GM23338 (cell line): ENCODE data around the gene FICD. TPM values are rescaled to one million over a fixed set of nuclear protein-coding genes. Genes with fewer than 3 reads are reported as not detected.

ENCODE experiments used
- ATAC-seq: fragments of 200-7000 bp; cut with Tn5 transposase; 3 replicates; pipeline ENCODE4 v1.9.1; 2020
- DNase-seq: peaks from one replicate; pipeline ENCODE4 v3.0.0-alpha.2; 2015; ENCODE audit warnings: low spot score
- H2AFZ ChIP-seq: fragments of 200-600 bp; sonication (generic); 2 replicates; pipeline ENCODE4 v1.8.0; 2016; ENCODE audit warnings: antibody characterized with exemption, mild to moderate bottlenecking, moderate library complexity
- H3F3A ChIP-seq: fragments of 200-600 bp; sonication (generic); replicated peaks from 2 replicates; pipeline ENCODE4 v1.8.0; 2017; ENCODE audit warnings: antibody characterized with exemption, mixed run types, low read depth
- H3K27ac ChIP-seq: fragments of 200-600 bp; sonication (generic); 2 replicates; pipeline ENCODE4 v1.6.1; 2016; ENCODE audit warnings: low read depth
- H3K27me3 ChIP-seq: fragments of 200-600 bp; sonication (generic); 2 replicates; pipeline ENCODE4 v1.8.0; 2016; ENCODE audit warnings: mild to moderate bottlenecking, mixed run types, moderate library complexity; ENCODE audit not compliant: insufficient read depth
- H3K36me3 ChIP-seq: fragments of 200-600 bp; sonication (generic); 2 replicates; pipeline ENCODE4 v1.8.0; 2016; ENCODE audit warnings: mild to moderate bottlenecking; ENCODE audit not compliant: insufficient read depth
- H3K4me1 ChIP-seq: fragments of 200-600 bp; sonication (generic); 2 replicates; pipeline ENCODE4 v1.8.0; 2016; ENCODE audit warnings: mild to moderate bottlenecking, moderate library complexity; ENCODE audit not compliant: insufficient read depth
- H3K4me2 ChIP-seq: fragments of 200-600 bp; sonication (generic); 2 replicates; pipeline ENCODE4 v1.7.1; 2017; ENCODE audit warnings: mixed run types
- H3K4me3 ChIP-seq: fragments of 200-600 bp; sonication (generic); 2 replicates; pipeline ENCODE4 v1.6.1; 2016; ENCODE audit warnings: mixed run types
- H3K79me2 ChIP-seq: fragments of 200-600 bp; sonication (generic); replicated peaks from 2 replicates; pipeline ENCODE4 v1.8.0; 2017; ENCODE audit warnings: mild to moderate bottlenecking; ENCODE audit not compliant: insufficient read depth
- H3K9me2 ChIP-seq: fragments of 200-600 bp; sonication (generic); 2 replicates; pipeline ENCODE4 v1.8.0; 2017; ENCODE audit not compliant: insufficient read depth
- H4K20me1 ChIP-seq: fragments of 200-600 bp; sonication (generic); replicated peaks from 2 replicates; pipeline ENCODE4 v1.8.0; 2017; ENCODE audit warnings: mild to moderate bottlenecking; ENCODE audit not compliant: insufficient read depth
- H3K27ac Mint-ChIP-seq: 2 replicates; pipeline ENCODE4 v1.8.0; 2020; ENCODE audit warnings: inconsistent platforms, mild to moderate bottlenecking, moderate library complexity, mixed read lengths
- H3K27me3 Mint-ChIP-seq: 3 replicates; pipeline ENCODE4 v1.8.0; 2022; ENCODE audit warnings: low read depth, mild to moderate bottlenecking, moderate library complexity, mixed read lengths, inconsistent platforms; ENCODE audit not compliant: insufficient read depth, poor library complexity
- H3K36me3 Mint-ChIP-seq: 3 replicates; pipeline ENCODE4 v1.8.0; 2021; ENCODE audit warnings: low read depth, mild to moderate bottlenecking, inconsistent platforms, moderate library complexity, mixed read lengths
- H3K4me1 Mint-ChIP-seq: 3 replicates; pipeline ENCODE4 v1.8.0; 2020; ENCODE audit warnings: mild to moderate bottlenecking, inconsistent platforms, mixed read lengths
- H3K4me3 Mint-ChIP-seq: 3 replicates; pipeline ENCODE4 v1.8.0; 2021; ENCODE audit warnings: moderate library complexity, mild to moderate bottlenecking, inconsistent platforms, mixed read lengths
- H3K9me3 Mint-ChIP-seq: 3 replicates; pipeline ENCODE4 v1.8.0; 2020; ENCODE audit warnings: moderate library complexity, mild to moderate bottlenecking, inconsistent platforms, mixed read lengths
- CREB1 ChIP-seq: fragments of 250-450 bp; sonication (Bioruptor Pico); IDR thresholded peaks from 2 replicates; pipeline ENCODE4 v1.5.0; 2020; ENCODE audit warnings: low read depth, mild to moderate bottlenecking, moderate library complexity
- ETS1 ChIP-seq: IDR thresholded peaks from 2 replicates; pipeline ENCODE4 v1.6.1; 2016; ENCODE audit warnings: antibody characterized with exemption
- EZH2 ChIP-seq: fragments of 200-600 bp; sonication (generic); IDR thresholded peaks from one replicate; pipeline ENCODE4 v1.8.0; 2017; ENCODE audit warnings: antibody characterized with exemption, mild to moderate bottlenecking, low read depth; ENCODE audit not compliant: unreplicated experiment
- EZH2phosphoT487 ChIP-seq: fragments of 200-600 bp; sonication (generic); IDR thresholded peaks from one replicate; pipeline ENCODE4 v1.8.1; 2018; ENCODE audit warnings: antibody characterized with exemption; ENCODE audit not compliant: unreplicated experiment
- JUNB ChIP-seq: IDR thresholded peaks from one replicate; pipeline ENCODE4 v1.6.1; 2016; ENCODE audit warnings: antibody characterized with exemption; ENCODE audit not compliant: unreplicated experiment
- NANOG ChIP-seq: IDR thresholded peaks from 2 replicates; pipeline ENCODE4 v1.6.1; 2016; ENCODE audit warnings: antibody characterized with exemption, borderline replicate concordance
- POLR2AphosphoS5 ChIP-seq: IDR thresholded peaks from 2 replicates; pipeline ENCODE4 v1.6.1; 2016; ENCODE audit warnings: antibody characterized with exemption, low read depth
- ZNF114 ChIP-seq: fragments of 250-450 bp; sonication (Bioruptor Pico); IDR thresholded peaks from 2 replicates; pipeline ENCODE4 v1.5.0; 2020; ENCODE audit warnings: mild to moderate bottlenecking, moderate library complexity
- ZNF331 ChIP-seq: fragments of 250-450 bp; sonication (Bioruptor Pico); IDR thresholded peaks from 2 replicates; pipeline ENCODE4 v1.5.0; 2020; ENCODE audit warnings: low read depth, mild to moderate bottlenecking, moderate library complexity
- polyA plus RNA-seq: library from polyadenylated mRNA; unstranded; fragments of >200 nt; fragmentation: Nextera tagmentation; extraction: Ambion mirVana; gene quantifications from 2 replicates; pipeline ENCODE4 v1.2.1, GENCODE V29; 2016
- total RNA-seq: library from RNA; depleted of rRNA; stranded (reverse); fragments of >200 nt; shearing (Covaris generic); gene quantifications from 2 replicates; pipeline ENCODE4 v1.2.3, GENCODE V29; 2014
- TF ChIP-seq, protein P1 (sequence below): IDR thresholded peaks from one replicate; pipeline ENCODE4 v1.6.1; 2018; ENCODE audit warnings: antibody characterized with exemption; ENCODE audit not compliant: unreplicated experiment
- TF ChIP-seq, protein P2 (sequence below), 2 experiments: fragments of 200-600 bp in 1 of 2; sonication (generic) in 1 of 2; conservative IDR thresholded peaks; 2 replicates each; pipeline versions ENCODE4 v1.5.1 to v1.6.1; 2016 to 2017; ENCODE audit warnings: antibody characterized with exemption in 2 of 2, low read depth in 2 of 2, mild to moderate bottlenecking in 2 of 2, moderate library complexity in 1 of 2
- TF ChIP-seq, protein P3 (sequence below): fragments of 250-450 bp; sonication (Bioruptor Pico); IDR thresholded peaks from 2 replicates; pipeline ENCODE4 v1.5.0; 2020; ENCODE audit warnings: mild to moderate bottlenecking, moderate library complexity

FICD gene
- total and polyA plus RNA-seq, 2 experiments from 2014 or later: 4.9 to 5.3 TPM

GRCh38 chr12:108561852-108562347 lies 46.8 kb downstream of the FICD start:
- TF ChIP-seq EZH2 (no peak), NANOG (no peak), POLR2AphosphoS5 (no peak), ZNF114 (CRISPR knock-in tag) (no peak), JUNB (no peak), EZH2phosphoT487 (no peak), ZNF331 (CRISPR knock-in tag) (no peak), CREB1 (CRISPR knock-in tag) (no peak), ETS1 (no peak)
- TF ChIP-seq, protein P1, sequence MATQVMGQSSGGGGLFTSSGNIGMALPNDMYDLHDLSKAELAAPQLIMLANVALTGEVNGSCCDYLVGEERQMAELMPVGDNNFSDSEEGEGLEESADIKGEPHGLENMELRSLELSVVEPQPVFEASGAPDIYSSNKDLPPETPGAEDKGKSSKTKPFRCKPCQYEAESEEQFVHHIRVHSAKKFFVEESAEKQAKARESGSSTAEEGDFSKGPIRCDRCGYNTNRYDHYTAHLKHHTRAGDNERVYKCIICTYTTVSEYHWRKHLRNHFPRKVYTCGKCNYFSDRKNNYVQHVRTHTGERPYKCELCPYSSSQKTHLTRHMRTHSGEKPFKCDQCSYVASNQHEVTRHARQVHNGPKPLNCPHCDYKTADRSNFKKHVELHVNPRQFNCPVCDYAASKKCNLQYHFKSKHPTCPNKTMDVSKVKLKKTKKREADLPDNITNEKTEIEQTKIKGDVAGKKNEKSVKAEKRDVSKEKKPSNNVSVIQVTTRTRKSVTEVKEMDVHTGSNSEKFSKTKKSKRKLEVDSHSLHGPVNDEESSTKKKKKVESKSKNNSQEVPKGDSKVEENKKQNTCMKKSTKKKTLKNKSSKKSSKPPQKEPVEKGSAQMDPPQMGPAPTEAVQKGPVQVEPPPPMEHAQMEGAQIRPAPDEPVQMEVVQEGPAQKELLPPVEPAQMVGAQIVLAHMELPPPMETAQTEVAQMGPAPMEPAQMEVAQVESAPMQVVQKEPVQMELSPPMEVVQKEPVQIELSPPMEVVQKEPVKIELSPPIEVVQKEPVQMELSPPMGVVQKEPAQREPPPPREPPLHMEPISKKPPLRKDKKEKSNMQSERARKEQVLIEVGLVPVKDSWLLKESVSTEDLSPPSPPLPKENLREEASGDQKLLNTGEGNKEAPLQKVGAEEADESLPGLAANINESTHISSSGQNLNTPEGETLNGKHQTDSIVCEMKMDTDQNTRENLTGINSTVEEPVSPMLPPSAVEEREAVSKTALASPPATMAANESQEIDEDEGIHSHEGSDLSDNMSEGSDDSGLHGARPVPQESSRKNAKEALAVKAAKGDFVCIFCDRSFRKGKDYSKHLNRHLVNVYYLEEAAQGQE: no peak
- TF ChIP-seq, protein P2, sequence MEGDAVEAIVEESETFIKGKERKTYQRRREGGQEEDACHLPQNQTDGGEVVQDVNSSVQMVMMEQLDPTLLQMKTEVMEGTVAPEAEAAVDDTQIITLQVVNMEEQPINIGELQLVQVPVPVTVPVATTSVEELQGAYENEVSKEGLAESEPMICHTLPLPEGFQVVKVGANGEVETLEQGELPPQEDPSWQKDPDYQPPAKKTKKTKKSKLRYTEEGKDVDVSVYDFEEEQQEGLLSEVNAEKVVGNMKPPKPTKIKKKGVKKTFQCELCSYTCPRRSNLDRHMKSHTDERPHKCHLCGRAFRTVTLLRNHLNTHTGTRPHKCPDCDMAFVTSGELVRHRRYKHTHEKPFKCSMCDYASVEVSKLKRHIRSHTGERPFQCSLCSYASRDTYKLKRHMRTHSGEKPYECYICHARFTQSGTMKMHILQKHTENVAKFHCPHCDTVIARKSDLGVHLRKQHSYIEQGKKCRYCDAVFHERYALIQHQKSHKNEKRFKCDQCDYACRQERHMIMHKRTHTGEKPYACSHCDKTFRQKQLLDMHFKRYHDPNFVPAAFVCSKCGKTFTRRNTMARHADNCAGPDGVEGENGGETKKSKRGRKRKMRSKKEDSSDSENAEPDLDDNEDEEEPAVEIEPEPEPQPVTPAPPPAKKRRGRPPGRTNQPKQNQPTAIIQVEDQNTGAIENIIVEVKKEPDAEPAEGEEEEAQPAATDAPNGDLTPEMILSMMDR (conservative IDR thresholded peaks at IDR 0.05; ENCODE audit: low read depth in 2 of 2): no peak
- TF ChIP-seq, protein P3, sequence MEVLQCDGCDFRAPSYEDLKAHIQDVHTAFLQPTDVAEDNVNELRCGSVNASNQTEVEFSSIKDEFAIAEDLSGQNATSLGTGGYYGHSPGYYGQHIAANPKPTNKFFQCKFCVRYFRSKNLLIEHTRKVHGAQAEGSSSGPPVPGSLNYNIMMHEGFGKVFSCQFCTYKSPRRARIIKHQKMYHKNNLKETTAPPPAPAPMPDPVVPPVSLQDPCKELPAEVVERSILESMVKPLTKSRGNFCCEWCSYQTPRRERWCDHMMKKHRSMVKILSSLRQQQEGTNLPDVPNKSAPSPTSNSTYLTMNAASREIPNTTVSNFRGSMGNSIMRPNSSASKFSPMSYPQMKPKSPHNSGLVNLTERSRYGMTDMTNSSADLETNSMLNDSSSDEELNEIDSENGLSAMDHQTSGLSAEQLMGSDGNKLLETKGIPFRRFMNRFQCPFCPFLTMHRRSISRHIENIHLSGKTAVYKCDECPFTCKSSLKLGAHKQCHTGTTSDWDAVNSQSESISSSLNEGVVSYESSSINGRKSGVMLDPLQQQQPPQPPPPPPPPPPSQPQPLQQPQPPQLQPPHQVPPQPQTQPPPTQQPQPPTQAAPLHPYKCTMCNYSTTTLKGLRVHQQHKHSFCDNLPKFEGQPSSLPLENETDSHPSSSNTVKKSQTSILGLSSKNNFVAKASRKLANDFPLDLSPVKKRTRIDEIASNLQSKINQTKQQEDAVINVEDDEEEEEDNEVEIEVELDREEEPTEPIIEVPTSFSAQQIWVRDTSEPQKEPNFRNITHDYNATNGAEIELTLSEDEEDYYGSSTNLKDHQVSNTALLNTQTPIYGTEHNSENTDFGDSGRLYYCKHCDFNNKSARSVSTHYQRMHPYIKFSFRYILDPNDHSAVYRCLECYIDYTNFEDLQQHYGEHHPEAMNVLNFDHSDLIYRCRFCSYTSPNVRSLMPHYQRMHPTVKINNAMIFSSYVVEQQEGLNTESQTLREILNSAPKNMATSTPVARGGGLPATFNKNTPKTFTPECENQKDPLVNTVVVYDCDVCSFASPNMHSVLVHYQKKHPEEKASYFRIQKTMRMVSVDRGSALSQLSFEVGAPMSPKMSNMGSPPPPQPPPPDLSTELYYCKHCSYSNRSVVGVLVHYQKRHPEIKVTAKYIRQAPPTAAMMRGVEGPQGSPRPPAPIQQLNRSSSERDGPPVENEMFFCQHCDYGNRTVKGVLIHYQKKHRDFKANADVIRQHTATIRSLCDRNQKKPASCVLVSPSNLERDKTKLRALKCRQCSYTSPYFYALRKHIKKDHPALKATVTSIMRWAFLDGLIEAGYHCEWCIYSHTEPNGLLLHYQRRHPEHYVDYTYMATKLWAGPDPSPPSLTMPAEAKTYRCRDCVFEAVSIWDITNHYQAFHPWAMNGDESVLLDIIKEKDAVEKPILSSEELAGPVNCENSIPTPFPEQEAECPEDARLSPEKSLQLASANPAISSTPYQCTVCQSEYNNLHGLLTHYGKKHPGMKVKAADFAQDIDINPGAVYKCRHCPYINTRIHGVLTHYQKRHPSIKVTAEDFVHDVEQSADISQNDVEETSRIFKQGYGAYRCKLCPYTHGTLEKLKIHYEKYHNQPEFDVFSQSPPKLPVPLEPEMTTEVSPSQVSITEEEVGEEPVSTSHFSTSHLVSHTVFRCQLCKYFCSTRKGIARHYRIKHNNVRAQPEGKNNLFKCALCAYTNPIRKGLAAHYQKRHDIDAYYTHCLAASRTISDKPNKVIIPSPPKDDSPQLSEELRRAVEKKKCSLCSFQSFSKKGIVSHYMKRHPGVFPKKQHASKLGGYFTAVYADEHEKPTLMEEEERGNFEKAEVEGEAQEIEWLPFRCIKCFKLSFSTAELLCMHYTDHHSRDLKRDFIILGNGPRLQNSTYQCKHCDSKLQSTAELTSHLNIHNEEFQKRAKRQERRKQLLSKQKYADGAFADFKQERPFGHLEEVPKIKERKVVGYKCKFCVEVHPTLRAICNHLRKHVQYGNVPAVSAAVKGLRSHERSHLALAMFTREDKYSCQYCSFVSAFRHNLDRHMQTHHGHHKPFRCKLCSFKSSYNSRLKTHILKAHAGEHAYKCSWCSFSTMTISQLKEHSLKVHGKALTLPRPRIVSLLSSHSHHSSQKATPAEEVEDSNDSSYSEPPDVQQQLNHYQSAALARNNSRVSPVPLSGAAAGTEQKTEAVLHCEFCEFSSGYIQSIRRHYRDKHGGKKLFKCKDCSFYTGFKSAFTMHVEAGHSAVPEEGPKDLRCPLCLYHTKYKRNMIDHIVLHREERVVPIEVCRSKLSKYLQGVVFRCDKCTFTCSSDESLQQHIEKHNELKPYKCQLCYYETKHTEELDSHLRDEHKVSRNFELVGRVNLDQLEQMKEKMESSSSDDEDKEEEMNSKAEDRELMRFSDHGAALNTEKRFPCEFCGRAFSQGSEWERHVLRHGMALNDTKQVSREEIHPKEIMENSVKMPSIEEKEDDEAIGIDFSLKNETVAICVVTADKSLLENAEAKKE (CRISPR knock-in tag): no peak
- Histone ChIP-seq H3K27ac (peak overlapping the region; percentile 87), H3K36me3 (peaks cover 27% of the 10 kb centered on the region), H3K27me3 (no peaks in the 10 kb centered on the region), H3K4me2 (peak overlapping the region; percentile 76), H4K20me1 (peaks cover 28% of the 10 kb centered on the region), H3K79me2 (peaks cover 60% of the 10 kb centered on the region), H3K4me1 (no peaks in the 10 kb centered on the region; the same call in 1 of the 2 replicates), H3F3A (peaks cover 5% of the 10 kb centered on the region; the same call in 1 of the 2 replicates), H3K9me2 (no peaks in the 10 kb centered on the region), H3K4me3 (peak overlapping the region; percentile 95), H2AFZ (no peak overlapping the region)
- Mint-ChIP-seq H3K27me3 (no peaks in the 10 kb centered on the region), H3K27ac (peak overlapping the region; percentile 100), H3K4me1 (peaks cover 20% of the 10 kb centered on the region), H3K4me3 (peak overlapping the region; percentile 100), H3K9me3 (no peaks in the 10 kb centered on the region; the same call in 2 of the 3 replicates), H3K36me3 (peaks cover 44% of the 10 kb centered on the region)
- DNase-seq (no peak), ATAC-seq (peak; percentile 2; the same call in 1 of the 3 replicates)
